Body of pancreas (tissue), 4 donors: Measurements from ENCODE around the gene PI16. TPM values are rescaled to one million over a fixed set of nuclear protein-coding genes. Genes with fewer than 3 reads are reported as not detected.

Experiments used
- ATAC-seq: fragments of 150-250 bp; one replicate; pipeline ENCODE4 v1.9.1; 2016
- DNase-seq, 4 donors: peaks; one replicate each; pipeline ENCODE4 v3.0.0-alpha.2; 2019
- H3K27ac ChIP-seq, 4 donors: fragments of 200-600 bp; sonication (generic); 1 replicate in 3 of 4; 2 replicates in 1 of 4; pipeline versions ENCODE4 v1.5.1 to v1.6.1; 2016 to 2019; ENCODE audit warnings: mild to moderate bottlenecking in 1 of 4, mixed read lengths in 1 of 4, moderate library complexity in 1 of 4
- H3K27me3 ChIP-seq, 2 donors: fragments of 200-600 bp; sonication (generic); one replicate each; pipeline ENCODE4 v1.6.0; 2016; ENCODE audit warnings: mild to moderate bottlenecking in 1 of 2
- H3K36me3 ChIP-seq, 2 donors: fragments of 200-600 bp; sonication (generic); replicated peaks in 1 of 2; 2 replicates each; pipeline ENCODE4 v1.5.1; 2016; ENCODE audit warnings: low read depth in 2 of 2; ENCODE audit not compliant: insufficient read depth in 1 of 2
- H3K4me1 ChIP-seq: fragments of 200-600 bp; sonication (generic); one replicate; pipeline ENCODE4 v1.6.0; 2016
- H3K4me3 ChIP-seq, 2 donors: fragments of 200-600 bp; sonication (generic); 1 replicate in 1 of 2; 2 replicates in 1 of 2; pipeline ENCODE4 v1.5.1; 2016 to 2019
- H3K9me3 ChIP-seq, 3 donors: fragments of 200-600 bp; sonication (generic); 1 replicate in 2 of 3; 2 replicates in 1 of 3; pipeline ENCODE4 v1.5.1; 2016
- POLR2A ChIP-seq, 3 donors: fragments of 450-650 bp; IDR thresholded peaks; one replicate each; pipeline ENCODE4 v1.6.1; 2016; ENCODE audit warnings: antibody characterized with exemption in 3 of 3, mild to moderate bottlenecking in 2 of 3
- WGBS, 2 donors: methylation state at CpG; one replicate each; pipeline ENCODE4 v1.1.5; 2017; 5-methylcytosine and 5-hydroxymethylcytosine counted together
- intact Hi-C: fragments of 100-400 bp; cut with DNase I; formaldehyde crosslinking; loops from one replicate; pipeline ENCODE4 v1.15.1; 2023
- total RNA-seq, 2 donors: library from RNA; depleted of rRNA; stranded (reverse); fragments of >200 nt; gene quantifications; one replicate each; pipeline ENCODE4 v1.1.0, GENCODE V29; 2016
- TF ChIP-seq, protein P1 (sequence below), 7 experiments: fragments of 450-650 bp in 4 of 7; fragments of 200-600 bp in 3 of 7; sonication (generic) in 3 of 7; IDR thresholded peaks; one replicate each; pipeline ENCODE4 v1.5.1; 2016 to 2019; ENCODE audit warnings: antibody characterized with exemption in 7 of 7

Gene PI16, protein sequence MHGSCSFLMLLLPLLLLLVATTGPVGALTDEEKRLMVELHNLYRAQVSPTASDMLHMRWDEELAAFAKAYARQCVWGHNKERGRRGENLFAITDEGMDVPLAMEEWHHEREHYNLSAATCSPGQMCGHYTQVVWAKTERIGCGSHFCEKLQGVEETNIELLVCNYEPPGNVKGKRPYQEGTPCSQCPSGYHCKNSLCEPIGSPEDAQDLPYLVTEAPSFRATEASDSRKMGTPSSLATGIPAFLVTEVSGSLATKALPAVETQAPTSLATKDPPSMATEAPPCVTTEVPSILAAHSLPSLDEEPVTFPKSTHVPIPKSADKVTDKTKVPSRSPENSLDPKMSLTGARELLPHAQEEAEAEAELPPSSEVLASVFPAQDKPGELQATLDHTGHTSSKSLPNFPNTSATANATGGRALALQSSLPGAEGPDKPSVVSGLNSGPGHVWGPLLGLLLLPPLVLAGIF
- 1 to 10 TPM in 1 of 2 donors, under 1 TPM in 1; 0.33 to 3.1 TPM for total RNA-seq

DNA sequence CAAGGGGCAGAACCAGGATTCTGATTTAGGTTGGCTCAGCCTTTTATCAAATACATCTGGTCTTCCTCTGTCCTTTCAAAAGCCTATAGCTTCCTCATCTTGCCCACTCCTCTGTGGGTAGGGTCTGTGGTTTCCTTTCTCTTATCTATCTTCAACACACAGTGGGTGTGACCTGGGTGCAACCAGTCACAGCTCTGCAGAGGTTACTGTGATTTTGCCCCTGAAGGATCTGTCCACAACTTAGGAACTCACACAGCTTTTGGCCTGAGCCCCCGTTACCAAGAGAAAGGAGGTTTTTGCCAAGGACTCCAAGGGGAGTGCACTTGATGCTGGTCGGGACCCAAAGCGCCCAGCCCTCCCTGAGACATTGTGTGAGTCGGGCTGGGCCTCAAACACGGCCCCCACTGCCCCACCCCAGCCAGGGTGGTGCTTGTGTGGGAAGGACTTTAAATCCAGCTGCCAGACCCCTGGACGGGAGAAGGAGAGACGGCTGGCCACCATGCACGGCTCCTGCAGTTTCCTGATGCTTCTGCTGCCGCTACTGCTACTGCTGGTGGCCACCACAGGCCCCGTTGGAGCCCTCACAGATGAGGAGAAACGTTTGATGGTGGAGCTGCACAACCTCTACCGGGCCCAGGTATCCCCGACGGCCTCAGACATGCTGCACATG lies at the start of gene PI16:
PI16 (plus strand) TSS at position 477 of the 670 bp plus-strand sequence; CDS start at position 500, 23 bp downstream.
- no peak within 1 kb of the TSS for H3K27ac ChIP-seq
- 67 to 100% methylated on average over 3 to 14 of the region's 14 CpGs for WGBS, 2 donors
- intact Hi-C loops = no loop called here

DNA sequence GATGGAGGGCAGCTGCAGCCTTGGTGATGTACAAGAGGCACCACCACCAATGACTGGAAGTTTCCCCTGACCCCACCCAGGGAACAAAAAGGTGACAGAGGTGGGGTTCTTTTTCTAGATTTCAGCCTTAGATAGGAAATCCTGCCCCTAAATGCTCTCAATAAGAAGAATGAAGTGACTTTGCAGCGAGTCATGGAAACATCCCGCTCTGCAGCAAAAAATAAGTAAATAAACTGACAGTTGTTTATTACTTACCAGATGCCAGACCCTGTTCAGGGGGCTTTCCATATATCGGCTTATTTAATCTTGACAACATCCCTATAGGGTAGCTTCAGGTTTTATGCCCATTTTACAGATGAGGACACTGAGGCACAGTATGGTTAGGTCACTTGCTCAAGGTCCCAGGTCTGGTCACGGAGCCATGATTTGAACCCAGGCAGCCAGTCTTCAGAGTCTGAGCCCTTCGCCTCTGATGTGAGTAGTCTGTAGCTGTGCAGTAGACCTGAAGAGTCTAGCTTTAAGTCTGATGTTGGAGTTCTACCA lies 49.6 kb upstream of the PI16 start:
- no peak for DNase-seq
- Histone ChIP-seq H3K27ac (no peak overlapping the region), H3K36me3 (peaks cover 6 to 11% of the 10 kb centered on the region in 2 donors), H3K4me3 (no peak overlapping the region), H3K27me3 (no peaks in the 10 kb centered on the region), H3K9me3 (no peaks in the 10 kb centered on the region), H3K4me1 (peaks cover 39% of the 10 kb centered on the region)
- TF ChIP-seq POLR2A (IDR thresholded peaks at IDR 0.05) = no peak
- TF ChIP-seq, protein P1, sequence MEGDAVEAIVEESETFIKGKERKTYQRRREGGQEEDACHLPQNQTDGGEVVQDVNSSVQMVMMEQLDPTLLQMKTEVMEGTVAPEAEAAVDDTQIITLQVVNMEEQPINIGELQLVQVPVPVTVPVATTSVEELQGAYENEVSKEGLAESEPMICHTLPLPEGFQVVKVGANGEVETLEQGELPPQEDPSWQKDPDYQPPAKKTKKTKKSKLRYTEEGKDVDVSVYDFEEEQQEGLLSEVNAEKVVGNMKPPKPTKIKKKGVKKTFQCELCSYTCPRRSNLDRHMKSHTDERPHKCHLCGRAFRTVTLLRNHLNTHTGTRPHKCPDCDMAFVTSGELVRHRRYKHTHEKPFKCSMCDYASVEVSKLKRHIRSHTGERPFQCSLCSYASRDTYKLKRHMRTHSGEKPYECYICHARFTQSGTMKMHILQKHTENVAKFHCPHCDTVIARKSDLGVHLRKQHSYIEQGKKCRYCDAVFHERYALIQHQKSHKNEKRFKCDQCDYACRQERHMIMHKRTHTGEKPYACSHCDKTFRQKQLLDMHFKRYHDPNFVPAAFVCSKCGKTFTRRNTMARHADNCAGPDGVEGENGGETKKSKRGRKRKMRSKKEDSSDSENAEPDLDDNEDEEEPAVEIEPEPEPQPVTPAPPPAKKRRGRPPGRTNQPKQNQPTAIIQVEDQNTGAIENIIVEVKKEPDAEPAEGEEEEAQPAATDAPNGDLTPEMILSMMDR (IDR thresholded peaks at IDR 0.05) = no peak
- WGBS, 2 donors = 97 to 98% methylated on average over 5 of the region's 5 CpGs
- intact Hi-C loops = no loop called here
- ATAC-seq = no peak

More for the DNA sequence above, at the start of gene PI16:
- Histone ChIP-seq H3K4me1 (peaks cover 8% of the 10 kb centered on the region), H3K9me3 (no peaks in the 10 kb centered on the region), H3K27me3 (no peaks in the 10 kb centered on the region), H3K36me3 (no peaks in the 10 kb centered on the region), H3K4me3 (no peak within 1 kb of the TSS)
- ATAC-seq = no peak
- DNase-seq = no peak
- no peak for TF ChIP-seq POLR2A (IDR thresholded peaks at IDR 0.05)
- TF ChIP-seq, protein P1 (IDR thresholded peaks at IDR 0.05) = no peak

DNA sequence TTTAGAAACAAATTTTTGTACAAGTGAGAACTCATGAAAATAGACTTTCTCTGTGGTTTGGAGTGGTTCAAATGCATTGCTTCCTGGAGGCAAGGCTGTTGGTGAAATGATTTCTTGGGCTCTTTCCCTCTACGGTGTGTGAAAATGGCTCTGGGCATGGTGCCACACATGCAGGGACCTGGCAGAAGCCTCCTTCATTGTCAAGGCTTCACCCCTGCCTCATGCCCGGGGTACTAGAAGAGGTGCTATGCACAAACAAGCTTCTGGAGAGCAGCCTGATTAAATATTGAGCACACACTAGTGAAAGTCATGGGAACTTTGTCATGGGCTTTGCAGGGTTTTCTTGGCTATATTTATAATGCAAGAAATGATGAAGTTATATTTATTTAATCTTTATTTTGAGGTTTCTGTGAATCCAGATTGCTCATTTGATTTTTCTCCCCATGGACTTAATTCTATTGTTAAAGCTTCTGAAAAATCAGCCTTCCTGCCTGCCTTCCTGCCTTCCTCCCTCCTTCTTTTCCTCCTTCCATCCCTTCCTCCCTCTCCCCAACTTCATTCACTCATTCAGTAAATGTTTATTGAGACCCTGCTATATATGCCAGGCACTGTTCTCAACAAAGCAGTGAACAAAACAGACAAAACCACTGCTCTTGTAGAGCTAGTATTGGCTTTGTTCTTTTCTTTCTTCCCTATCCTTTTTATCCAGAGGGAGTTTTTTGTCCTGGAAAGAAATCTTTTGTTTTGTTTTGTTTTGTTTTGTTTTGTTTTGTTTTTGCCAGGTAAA lies 47.8 kb upstream of the PI16 start:
- Histone ChIP-seq H3K27ac (peak overlapping the region; percentile 58 to 83 (median 66)), H3K9me3 (no peaks in the 10 kb centered on the region), H3K4me3 (no peak overlapping the region), H3K27me3 (no peaks in the 10 kb centered on the region), H3K4me1 (peaks cover 39% of the 10 kb centered on the region), H3K36me3 (peaks cover 6 to 8% of the 10 kb centered on the region in 2 donors)
- ATAC-seq (peak; percentile 95), DNase-seq (peak; percentile 91 to 95 (median 94))
- TF ChIP-seq, protein P1 (IDR thresholded peaks at IDR 0.05) = no peak
- TF ChIP-seq POLR2A (IDR thresholded peaks at IDR 0.05) = no peak
- 4% methylated on average over 2 of the region's 2 CpGs for WGBS, 2 donors
- intact Hi-C loops = no loop called here

DNA sequence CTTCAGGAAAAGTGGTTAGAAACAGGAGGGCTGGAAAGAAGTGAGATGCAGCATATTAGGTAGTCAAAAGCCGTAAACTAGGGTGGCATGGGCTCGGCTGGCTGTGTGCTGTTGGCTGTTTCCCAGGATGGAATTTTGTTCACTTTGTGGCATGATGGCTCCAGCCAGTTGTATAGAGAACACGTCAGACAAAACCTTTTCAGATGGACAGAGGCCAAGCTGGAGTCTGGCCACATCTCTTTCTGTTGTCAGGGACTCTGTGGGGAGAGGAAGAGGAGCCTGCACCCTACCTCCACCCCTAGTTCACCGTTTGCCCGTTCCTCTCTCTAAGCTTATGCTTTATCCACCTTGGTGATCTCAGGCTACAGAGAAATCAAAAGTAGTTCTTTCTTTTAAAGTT lies 46.8 kb upstream of the PI16 start:
- ATAC-seq = peak; percentile 61
- H3K4me1 ChIP-seq = peaks cover 39% of the 10 kb centered on the region
- peak overlapping the region; percentile 58 to 83 (median 66) for H3K27ac ChIP-seq
- H3K27me3 ChIP-seq = no peaks in the 10 kb centered on the region
- DNase-seq = peak; percentile 68 to 94 (median 82)
- H3K9me3 ChIP-seq = no peaks in the 10 kb centered on the region
- no peak overlapping the region for H3K4me3 ChIP-seq
- peaks cover 0 to 2% of the 10 kb centered on the region in 2 donors for H3K36me3 ChIP-seq
- TF ChIP-seq POLR2A (IDR thresholded peaks at IDR 0.05) = no peak
- TF ChIP-seq, protein P1 (IDR thresholded peaks at IDR 0.05) = no peak
- WGBS, 2 donors = 6 to 9% methylated on average over 4 to 5 of the region's 5 CpGs
- intact Hi-C loops = no loop called here
